Keratinocyte (primary cell): ENCODE data around the gene HSBP1. TPM values are rescaled to one million over a fixed set of nuclear protein-coding genes. Genes with fewer than 3 reads are reported as not detected.

Source experiments
- DNase-seq: peaks from one replicate; pipeline ENCODE4 v3.0.0-alpha.2; 2011; ENCODE audit warnings: low read depth, missing footprints, low spot score
- FAIRE-seq: peaks from 2 replicates; lab custom pipeline; 2011; peaks lifted over from hg19 to GRCh38; lab: Jason Lieb, UNC
- H2AFZ ChIP-seq: 2 replicates; pipeline ENCODE4 v1.6.0; 2012; ENCODE audit warnings: low read length, control low read depth, inconsistent platforms; ENCODE audit not compliant: control insufficient read depth
- H3K27ac ChIP-seq: 2 replicates; pipeline ENCODE4 v1.5.1; 2011; ENCODE audit warnings: low read length; ENCODE audit not compliant: control insufficient read depth, insufficient read depth
- H3K27me3 ChIP-seq: 3 replicates; pipeline ENCODE4 v1.6.0; 2011; ENCODE audit warnings: low read length; ENCODE audit not compliant: control insufficient read depth, insufficient read depth; ENCODE audit errors: extremely low read depth
- H3K36me3 ChIP-seq, 2 experiments: 2 replicates in 1 of 2; 3 replicates in 1 of 2; pipeline ENCODE4 v1.5.1; 2011; ENCODE audit warnings: low read length in 2 of 2, mild to moderate bottlenecking in 1 of 2; ENCODE audit not compliant: control insufficient read depth in 2 of 2, insufficient read depth in 2 of 2; ENCODE audit errors: extremely low read depth in 1 of 2
- H3K4me1 ChIP-seq: 3 replicates; pipeline ENCODE4 v1.5.1; 2011; ENCODE audit warnings: low read length; ENCODE audit not compliant: control insufficient read depth, insufficient read depth; ENCODE audit errors: extremely low read depth
- H3K4me2 ChIP-seq: 3 replicates; pipeline ENCODE4 v1.6.0; 2011; ENCODE audit warnings: low read depth, low read length; ENCODE audit not compliant: control insufficient read depth, insufficient read depth; ENCODE audit errors: extremely low read depth
- H3K4me3 ChIP-seq, 3 experiments: fragments of 200-600 bp in 1 of 3; sonication (generic) in 1 of 3; 2 replicates in 2 of 3; 3 replicates in 1 of 3; pipeline ENCODE4 v1.5.1; 2011 to 2016; ENCODE audit warnings: low read length in 3 of 3, mild to moderate bottlenecking in 3 of 3, control low read depth in 2 of 3, inconsistent platforms in 1 of 3, low read depth in 1 of 3, mixed read lengths in 1 of 3, mixed run types in 1 of 3, moderate library complexity in 1 of 3; ENCODE audit not compliant: control insufficient read depth in 2 of 3, insufficient read depth in 2 of 3; ENCODE audit errors: extremely low read depth in 1 of 3
- H3K79me2 ChIP-seq: 2 replicates; pipeline ENCODE4 v1.6.0; 2012; ENCODE audit warnings: low read length; ENCODE audit not compliant: control insufficient read depth, insufficient read depth
- H3K9ac ChIP-seq: 3 replicates; pipeline ENCODE4 v1.6.0; 2011; ENCODE audit warnings: low read length; ENCODE audit not compliant: control insufficient read depth, insufficient read depth; ENCODE audit errors: extremely low read depth
- H3K9me1 ChIP-seq: 3 replicates; pipeline ENCODE4 v1.6.0; 2011; ENCODE audit warnings: low read length; ENCODE audit not compliant: control insufficient read depth, insufficient read depth; ENCODE audit errors: extremely low read depth
- H3K9me3 ChIP-seq: 2 replicates; pipeline ENCODE4 v1.5.1; 2012; ENCODE audit warnings: low read depth, low read length; ENCODE audit not compliant: control insufficient read depth
- H4K20me1 ChIP-seq: 3 replicates; pipeline ENCODE4 v1.6.0; 2011; ENCODE audit warnings: low read length; ENCODE audit not compliant: control insufficient read depth, insufficient read depth; ENCODE audit errors: extremely low read depth
- CTCF ChIP-seq, 3 experiments: IDR thresholded peaks in 1 of 3; conservative IDR thresholded peaks in 1 of 3; optimal IDR thresholded peaks in 1 of 3; 2 replicates in 2 of 3; 3 replicates in 1 of 3; pipeline versions ENCODE3 to v1.5.1; 2011; ENCODE audit warnings: low read length in 3 of 3, mild to moderate bottlenecking in 3 of 3, moderate library complexity in 2 of 3, control low read depth in 1 of 3, inconsistent platforms in 1 of 3; ENCODE audit not compliant: insufficient read depth in 2 of 3; ENCODE audit errors: extremely low read depth in 1 of 3
- EZH2 ChIP-seq: IDR thresholded peaks from one replicate; pipeline ENCODE4 v1.6.1; 2012; ENCODE audit warnings: inconsistent platforms, mild to moderate bottlenecking, low read length, moderate library complexity
- dilution Hi-C: fragments of 300-500 bp; cut with MboI; formaldehyde crosslinking; loops from one replicate; pipeline ENCODE4 v1.7.0; 2020; ENCODE audit warnings: low sequenced_read_pairs; ENCODE audit not compliant: extremely low pct_ligation_motif_present
- polyA plus RNA-seq, 5 experiments: library from polyadenylated mRNA; depleted of rRNA in 3 of 5; stranded (reverse) in 3 of 5; stranded (forward) in 1 of 5; unstranded in 1 of 5; fragments of >200 nt; gene quantifications; 1 replicate in 1 of 5; 2 replicates in 3 of 5; 3 replicates in 1 of 5; pipeline versions ENCODE4 v1.2.1 to v1.2.3, GENCODE V29; 2011 to 2012; ENCODE audit warnings: missing spikeins in 2 of 5, low read depth in 1 of 5, low replicate concordance in 1 of 5

The HSBP1 gene
- polyA plus RNA-seq, 1 donor (not counting 4 experiments of a cell fraction or from before 2014, with no cell fraction given), result 264 TPM

DNA sequence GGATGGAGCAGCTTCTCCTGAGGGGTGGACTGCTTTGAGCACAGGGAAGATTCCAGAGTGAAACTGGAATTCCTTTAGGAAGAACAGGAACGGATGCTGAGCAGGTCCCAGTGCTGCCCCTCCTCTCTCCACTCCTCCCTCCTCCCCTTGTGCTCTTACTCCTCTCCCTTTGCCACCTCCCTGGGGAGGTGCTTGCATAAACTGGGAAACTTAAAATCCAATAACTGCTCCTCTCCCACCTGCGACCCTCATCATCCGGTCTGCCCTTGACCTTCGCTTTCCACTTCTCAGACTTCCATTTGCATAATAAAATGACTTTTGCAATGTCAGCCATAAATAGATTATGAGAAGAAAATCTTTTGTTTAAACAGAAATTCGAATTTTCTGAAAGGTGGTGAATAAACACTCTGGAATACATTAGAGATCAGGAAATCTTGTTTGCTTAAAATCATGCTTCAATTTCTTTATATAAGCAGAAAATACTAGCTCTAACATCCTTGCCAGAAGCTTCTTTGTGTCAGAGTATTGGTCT is 23.7 kb downstream of the HSBP1 start:
- no peaks in the 10 kb centered on the region for H3K9me1 ChIP-seq
- H3K27me3 ChIP-seq, result peaks cover 9% of the 10 kb centered on the region
- no peaks in the 10 kb centered on the region for H3K79me2 ChIP-seq
- H3K9ac ChIP-seq, result no peak overlapping the region
- no peak overlapping the region for H3K27ac ChIP-seq
- H3K9me3 ChIP-seq, result no peaks in the 10 kb centered on the region
- H3K4me1 ChIP-seq, result peaks cover 8% of the 10 kb centered on the region
- dilution Hi-C loops, result no loop called here
- no peak for FAIRE-seq
- no peaks in the 10 kb centered on the region for H3K36me3 ChIP-seq
- H3K4me3 ChIP-seq, result no peak overlapping the region
- no peak overlapping the region for H2AFZ ChIP-seq
- no peaks in the 10 kb centered on the region for H4K20me1 ChIP-seq
- H3K4me2 ChIP-seq, result no peak overlapping the region
- TF ChIP-seq CTCF (optimal IDR thresholded peaks at IDR 0.05 in 1 of 3, IDR thresholded peaks at IDR 0.05 in 1 of 3, conservative IDR thresholded peaks at IDR 0.05 in 1 of 3; ENCODE audit: extremely low read depth in 1 of 3, insufficient read depth in 2 of 3, low read length in 3 of 3) (no peak), EZH2 (no peak)
- no peak for DNase-seq

GRCh38 chr16:83833921-83834320 is 26.1 kb downstream of the HSBP1 start:
- peaks cover 9% of the 10 kb centered on the region for H3K27me3 ChIP-seq
- H3K9me1 ChIP-seq, result no peaks in the 10 kb centered on the region
- no peaks in the 10 kb centered on the region for H3K36me3 ChIP-seq
- DNase-seq (no peak), FAIRE-seq (no peak)
- H3K4me3 ChIP-seq, result no peak overlapping the region
- H3K9ac ChIP-seq, result no peak overlapping the region
- H3K9me3 ChIP-seq, result no peaks in the 10 kb centered on the region
- no peak overlapping the region for H3K27ac ChIP-seq
- no peaks in the 10 kb centered on the region for H3K79me2 ChIP-seq
- H3K4me1 ChIP-seq, result peaks cover 8% of the 10 kb centered on the region
- TF ChIP-seq EZH2, result no peak
- H2AFZ ChIP-seq, result no peak overlapping the region
- no peak overlapping the region for H3K4me2 ChIP-seq
- no peaks in the 10 kb centered on the region for H4K20me1 ChIP-seq
- dilution Hi-C loops, result no loop called here
